K562 (cell line): ENCODE data around the gene STK4. TPM values are rescaled to one million over a fixed set of nuclear protein-coding genes. Genes with fewer than 3 reads are reported as not detected.

Experiments
- BRD9 ChIP-seq: fragments of 450-650 bp; IDR thresholded peaks from 2 replicates; pipeline ENCODE4 v1.6.1; 2018; ENCODE audit warnings: low read depth; ENCODE audit not compliant: partially characterized antibody
- CXXC5 ChIP-seq: fragments of 250-450 bp; sonication (Bioruptor Pico); IDR thresholded peaks from 2 replicates; pipeline ENCODE4 v1.8.0; 2022; ENCODE audit warnings: inconsistent platforms, mild to moderate bottlenecking, moderate library complexity
- ELK3 ChIP-seq: fragments of 450-650 bp; formaldehyde crosslinking; IDR thresholded peaks from 2 replicates; pipeline ENCODE4 v1.4.0; 2020; ENCODE audit warnings: mild to moderate bottlenecking
- FOXP4 ChIP-seq: sonication (generic); formaldehyde crosslinking; IDR thresholded peaks from 2 replicates; pipeline ENCODE4 v1.8.0; 2022; ENCODE audit warnings: mild to moderate bottlenecking, missing genetic modification reagents, borderline replicate concordance
- GTF2E2 ChIP-seq: fragments of 200-800 bp; sonication (Bioruptor generic); IDR thresholded peaks from 2 replicates; pipeline ENCODE4 v1.6.1; 2016; ENCODE audit warnings: missing genetic modification characterization, missing compliant biosample characterization
- HEY1 ChIP-seq: fragments of 250-450 bp; sonication (Bioruptor Pico); IDR thresholded peaks from 2 replicates; pipeline ENCODE4 v1.5.0; 2020; ENCODE audit warnings: mild to moderate bottlenecking, moderate library complexity, borderline replicate concordance
- ILK ChIP-seq: fragments of 450-650 bp; IDR thresholded peaks from 2 replicates; pipeline ENCODE4 v1.6.1; 2016; ENCODE audit warnings: missing genetic modification characterization, low read depth, mild to moderate bottlenecking, missing compliant biosample characterization, moderate library complexity, borderline replicate concordance
- KDM4B ChIP-seq, 2 experiments: fragments of 450-650 bp in 1 of 2; sonication (generic) in 1 of 2; IDR thresholded peaks; 2 replicates each; pipeline ENCODE4 v1.6.1; 2016 to 2017; ENCODE audit warnings: borderline replicate concordance in 2 of 2, antibody characterized with exemption in 1 of 2, low read depth in 1 of 2, mild to moderate bottlenecking in 1 of 2
- MAFG ChIP-seq: fragments of 450-650 bp; conservative IDR thresholded peaks from 2 replicates; pipeline ENCODE4 v1.6.1; 2016; ENCODE audit warnings: missing genetic modification characterization, missing compliant biosample characterization
- PHF20 ChIP-seq: fragments of 450-650 bp; IDR thresholded peaks from 2 replicates; pipeline ENCODE4 v1.6.1; 2018; ENCODE audit not compliant: partially characterized antibody
- PML ChIP-seq: IDR thresholded peaks from 2 replicates; pipeline ENCODE4 v1.6.1; 2012; ENCODE audit warnings: low read length, inconsistent platforms
- SIN3B ChIP-seq: fragments of 450-650 bp; IDR thresholded peaks from 2 replicates; pipeline ENCODE4 v1.6.1; 2017; ENCODE audit warnings: low read depth, mild to moderate bottlenecking, moderate library complexity
- TEAD4 ChIP-seq, 2 experiments: sonication (generic) in 1 of 2; formaldehyde crosslinking in 1 of 2; IDR thresholded peaks; 2 replicates each; pipeline versions ENCODE4 v1.6.1 to v1.8.0; 2012 to 2022; ENCODE audit warnings: borderline replicate concordance in 1 of 2, inconsistent platforms in 1 of 2, low read length in 1 of 2, mild to moderate bottlenecking in 1 of 2, missing genetic modification reagents in 1 of 2
- TRIM24 ChIP-seq, 2 experiments: fragments of 450-650 bp; IDR thresholded peaks; 2 replicates each; pipeline ENCODE4 v1.6.1; 2016
- USF1 ChIP-seq: sonication (generic); formaldehyde crosslinking; IDR thresholded peaks from 2 replicates; pipeline ENCODE4 v1.9.0; 2022; ENCODE audit warnings: mild to moderate bottlenecking, missing genetic modification reagents
- ZMIZ1 ChIP-seq, 2 experiments: fragments of 150-350 bp in 1 of 2; IDR thresholded peaks; 2 replicates each; pipeline ENCODE4 v1.6.1; 2012 to 2016; ENCODE audit warnings: low read depth in 2 of 2, low read length in 2 of 2, mild to moderate bottlenecking in 1 of 2, moderate library complexity in 1 of 2
- ZNF384 ChIP-seq: IDR thresholded peaks from 2 replicates; pipeline ENCODE4 v1.6.1; 2012; ENCODE audit warnings: low read depth, low read length, improper control_type of control experiment
- ZNF408 ChIP-seq: fragments of 250-450 bp; sonication (Bioruptor Pico); IDR thresholded peaks from 2 replicates; pipeline ENCODE4 v1.4.0; 2020; ENCODE audit warnings: low read depth, mild to moderate bottlenecking, moderate library complexity
- polyA plus RNA-seq, 8 experiments: library from polyadenylated mRNA; depleted of rRNA in 4 of 8; stranded (reverse) in 5 of 8; unstranded in 3 of 8; fragments of >200 nt; fragmentation: Nextera tagmentation in 2 of 8; fragmentation: Illumina TruSeq in 1 of 8; extraction: Ambion mirVana in 2 of 8; extraction: Trizol in 1 of 8; gene quantifications; 2 replicates each; pipeline versions ENCODE4 v1.2.1 to v1.2.3, GENCODE V29; 2011 to 2014; ENCODE audit warnings: inconsistent platforms in 1 of 8, missing spikeins in 1 of 8
- total RNA-seq, 7 experiments: library from RNA; depleted of rRNA in 6 of 7; stranded (reverse); fragments of >200 nt in 6 of 7; fragmentation: Illumina TruSeq in 2 of 7; extraction: Trizol in 2 of 7; gene quantifications; 2 replicates each; pipeline versions ENCODE4 v1.2.1 to v1.2.3, GENCODE V29; 2011 to 2021; ENCODE audit warnings: low replicate concordance in 1 of 7

Gene STK4
- total and polyA plus RNA-seq, 9 of the 15 experiments (the other 6 are each of a cell fraction or from before 2014, with no cell fraction given), result 11.9 to 30.6 (median 22.2) TPM

GRCh38 chr20:44960103-44960852 lies 6.0 kb upstream of the STK4 start, which contains the start of gene TOMM34 (continued):
- TF ChIP-seq BRD9, result no peak
- TF ChIP-seq SIN3B, result no peak
- TF ChIP-seq ZNF408 (CRISPR knock-in tag), result no peak
- TF ChIP-seq USF1 (CRISPR knock-in tag), result peak; percentile 56
- TF ChIP-seq KDM4B (IDR thresholded peaks at IDR 0.05; ENCODE audit: borderline replicate concordance in 2 of 2, low read depth in 1 of 2), result no peak
- TF ChIP-seq TEAD4 (IDR thresholded peaks at IDR 0.05; ENCODE audit: low read length), result no peak
- peak; percentile 62; the same call in 1 of the 2 replicates for TF ChIP-seq TEAD4 (CRISPR knock-in tag; IDR thresholded peaks at IDR 0.05; ENCODE audit: borderline replicate concordance)
- TF ChIP-seq TRIM24 (IDR thresholded peaks at IDR 0.05), result no peak
- no peak for TF ChIP-seq ELK3 (CRISPR knock-in tag)
- TF ChIP-seq PHF20, result peak; percentile 37
- peak; percentile 50; the same call in 1 of the 2 replicates for TF ChIP-seq PML
- peak; percentile 63; the same call in 1 of the 2 replicates for TF ChIP-seq FOXP4
- no peak for TF ChIP-seq MAFG
- TF ChIP-seq ILK, result no peak
- TF ChIP-seq GTF2E2 (tag), result peak; percentile 53; the same call in 1 of the 2 replicates
- no peak for TF ChIP-seq ZNF384
- TF ChIP-seq ZMIZ1 (IDR thresholded peaks at IDR 0.05; ENCODE audit: low read depth in 2 of 2, low read length in 2 of 2), result peak in 1 of 2 experiments; percentile 17; a peak in 1 of 4 replicates
- peak; percentile 80 for TF ChIP-seq CXXC5 (CRISPR knock-in tag)
- TF ChIP-seq HEY1 (CRISPR knock-in tag), result no peak
